ENCODE results near the gene TEX44. TPM values are rescaled to one million over a fixed set of nuclear protein-coding genes. Genes with fewer than 3 reads are reported as not detected.

TEX44 gene
- total RNA-seq, 4 donors from 2014 or later: not detected

- Histone ChIP-seq H3K36me3 (no peaks in the 10 kb centered on the region), H3K27me3 (no peaks in the 10 kb centered on the region), H3K4me3 (no peak overlapping the region), H3K27ac (peak overlapping the region in 3 of 4 donors; percentile 44 to 74 (median 59)), H3K4me1 (peaks cover 0 to 23% (median 4%) of the 10 kb centered on the region in 4 donors), H3K9me3 (no peaks in the 10 kb centered on the region)
- DNase-seq: peak; percentile 54 to 79 (median 56)
- TF ChIP-seq CTCF (IDR thresholded peaks at IDR 0.05) (peak; percentile 20 to 89 (median 64)), POLR2A (IDR thresholded peaks at IDR 0.05) (no peak)
These were observed 35.0 kb upstream of the TEX44 start for GRCh38 chr2:231557571-231558217.

GRCh38 chr2:231563378-231563961 is 29.2 kb upstream of the TEX44 start:
- TF ChIP-seq POLR2A (IDR thresholded peaks at IDR 0.05) (no peak), CTCF (IDR thresholded peaks at IDR 0.05) (peak in 5 of 6 experiments; percentile 15 to 47 (median 41))
- Histone ChIP-seq H3K27ac (no peak overlapping the region), H3K4me3 (no peak overlapping the region), H3K27me3 (no peaks in the 10 kb centered on the region), H3K9me3 (no peaks in the 10 kb centered on the region), H3K36me3 (no peaks in the 10 kb centered on the region), H3K4me1 (no peaks in the 10 kb centered on the region)
- no peak for DNase-seq

- H3K9me3 ChIP-seq: no peaks in the 10 kb centered on the region
- no peaks in the 10 kb centered on the region for H3K4me1 ChIP-seq
- H3K27me3 ChIP-seq: no peaks in the 10 kb centered on the region
- TF ChIP-seq CTCF (IDR thresholded peaks at IDR 0.05): no peak
- no peak for TF ChIP-seq POLR2A (IDR thresholded peaks at IDR 0.05)
- H3K36me3 ChIP-seq: no peaks in the 10 kb centered on the region
- H3K27ac ChIP-seq: no peak overlapping the region
- no peak overlapping the region for H3K4me3 ChIP-seq
- DNase-seq: no peak
These were observed 26.6 kb upstream of the TEX44 start for GRCh38 chr2:231565887-231566594.

GRCh38 chr2:231567159-231567558 is 25.5 kb upstream of the TEX44 start:
- Histone ChIP-seq H3K4me1 (no peaks in the 10 kb centered on the region), H3K36me3 (no peaks in the 10 kb centered on the region), H3K4me3 (no peak overlapping the region), H3K9me3 (no peaks in the 10 kb centered on the region), H3K27me3 (no peaks in the 10 kb centered on the region), H3K27ac (no peak overlapping the region)
- TF ChIP-seq POLR2A (IDR thresholded peaks at IDR 0.05): no peak
- no peak for TF ChIP-seq CTCF (IDR thresholded peaks at IDR 0.05)
- DNase-seq: no peak

- Histone ChIP-seq H3K27ac (no peak overlapping the region), H3K9me3 (no peaks in the 10 kb centered on the region), H3K36me3 (no peaks in the 10 kb centered on the region), H3K4me3 (no peak overlapping the region), H3K27me3 (no peaks in the 10 kb centered on the region), H3K4me1 (no peaks in the 10 kb centered on the region)
- TF ChIP-seq POLR2A (IDR thresholded peaks at IDR 0.05) (no peak), CTCF (IDR thresholded peaks at IDR 0.05) (no peak)
- no peak for DNase-seq
These were observed 24.4 kb upstream of the TEX44 start for GRCh38 chr2:231568098-231568784.
